Upper lobe of right lung (tissue), 1 donor: ENCODE measurements around the gene TMEM213. TPM values are rescaled to one million over a fixed set of nuclear protein-coding genes. Genes with fewer than 3 reads are reported as not detected.

ENCODE experiments used
- ATAC-seq: fragments of 200-7000 bp; cut with Tn5 transposase; one replicate; pipeline ENCODE4 v1.9.1; 2020; ENCODE audit warnings: mild to moderate bottlenecking, moderate library complexity
- DNase-seq: peaks from one replicate; pipeline ENCODE4 v3.0.0-alpha.2; 2020
- H3K27ac ChIP-seq: fragments of 200-600 bp; one replicate; pipeline ENCODE4 v1.8.0; 2022
- H3K27me3 ChIP-seq: fragments of 200-600 bp; one replicate; pipeline ENCODE4 v1.8.0; 2022; ENCODE audit warnings: mild to moderate bottlenecking
- H3K36me3 ChIP-seq: fragments of 200-600 bp; one replicate; pipeline ENCODE4 v1.8.0; 2022
- H3K4me1 ChIP-seq: fragments of 200-600 bp; one replicate; pipeline ENCODE4 v1.8.0; 2022
- H3K4me3 ChIP-seq: fragments of 200-600 bp; one replicate; pipeline ENCODE4 v1.8.0; 2022; ENCODE audit warnings: mild to moderate bottlenecking
- H3K9me3 ChIP-seq: fragments of 200-600 bp; one replicate; pipeline ENCODE4 v1.8.0; 2022
- CTCF ChIP-seq: fragments of 200-600 bp; IDR thresholded peaks from one replicate; pipeline ENCODE4 v1.8.0; 2022; ENCODE audit warnings: antibody characterized with exemption
- intact Hi-C: fragments of 100-400 bp; cut with DNase I; formaldehyde crosslinking; loops from one replicate; pipeline ENCODE4 v1.11.0; 2022
- total RNA-seq: library from RNA; stranded (reverse); fragmentation: NEBNext Ultra II Directional; extraction: Animal tissue kit (Norgen Biotek cat#: 25700); gene quantifications from one replicate; pipeline ENCODE4 v1.2.1, GENCODE V29; 2021
- donor health status: DM: no; HTN: yes; CAD: no; lungs with severe emphysema.

The TMEM213 gene
- total RNA-seq, 1 donor from 2014 or later: 9.6 TPM

- H3K9me3 ChIP-seq: no peaks in the 10 kb centered on the region
- DNase-seq (no peak), ATAC-seq (no peak)
- TF ChIP-seq CTCF: no peak
- intact Hi-C loops: no loop called here
- no peak overlapping the region for H3K4me3 ChIP-seq
- H3K27me3 ChIP-seq: no peaks in the 10 kb centered on the region
- H3K36me3 ChIP-seq: no peaks in the 10 kb centered on the region
- peaks cover 7% of the 10 kb centered on the region for H3K4me1 ChIP-seq
- no peak overlapping the region for H3K27ac ChIP-seq
These were observed 41.1 kb upstream of the TMEM213 start for GRCh38 chr7:138756591-138757242.

GRCh38 chr7:138768241-138768640 lies 29.6 kb upstream of the TMEM213 start:
- no peaks in the 10 kb centered on the region for H3K4me1 ChIP-seq
- no peak for TF ChIP-seq CTCF
- ATAC-seq (no peak), DNase-seq (no peak)
- no peaks in the 10 kb centered on the region for H3K9me3 ChIP-seq
- H3K36me3 ChIP-seq: no peaks in the 10 kb centered on the region
- no peak overlapping the region for H3K27ac ChIP-seq
- H3K4me3 ChIP-seq: no peak overlapping the region
- intact Hi-C loops: no loop called here
- H3K27me3 ChIP-seq: no peaks in the 10 kb centered on the region

DNA sequence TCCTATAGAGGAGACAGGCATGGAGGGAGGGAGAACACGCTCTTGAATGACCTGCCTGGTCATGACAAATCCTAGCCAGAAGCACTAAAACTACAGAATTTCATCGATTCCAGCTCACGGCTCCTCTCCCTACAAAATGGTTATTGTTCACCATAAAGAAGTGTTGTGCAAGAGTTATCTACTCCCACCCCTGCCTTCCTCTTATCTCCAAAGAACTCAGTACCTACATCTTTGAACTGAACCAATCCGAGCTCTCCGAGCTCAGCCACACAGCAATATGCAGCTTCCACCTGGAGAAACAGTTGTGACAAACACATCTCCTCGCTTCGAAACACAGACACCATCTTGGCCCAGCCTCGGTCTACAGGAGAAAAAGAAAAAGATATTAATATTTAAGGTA lies 26.9 kb upstream of the TMEM213 start:
- ATAC-seq (no peak), DNase-seq (peak; percentile 2)
- intact Hi-C loops: no loop called here
- H3K27ac ChIP-seq: no peak overlapping the region
- no peak overlapping the region for H3K4me3 ChIP-seq
- no peaks in the 10 kb centered on the region for H3K27me3 ChIP-seq
- H3K9me3 ChIP-seq: no peaks in the 10 kb centered on the region
- no peaks in the 10 kb centered on the region for H3K4me1 ChIP-seq
- H3K36me3 ChIP-seq: no peaks in the 10 kb centered on the region
- no peak for TF ChIP-seq CTCF

GRCh38 chr7:138773176-138773575 lies 24.6 kb upstream of the TMEM213 start:
- intact Hi-C loops: no loop called here
- DNase-seq (peak; percentile 34), ATAC-seq (no peak)
- TF ChIP-seq CTCF: no peak
- Histone ChIP-seq H3K4me1 (no peaks in the 10 kb centered on the region), H3K27me3 (no peaks in the 10 kb centered on the region), H3K9me3 (no peaks in the 10 kb centered on the region), H3K4me3 (no peak overlapping the region), H3K27ac (no peak overlapping the region), H3K36me3 (no peaks in the 10 kb centered on the region)

DNA sequence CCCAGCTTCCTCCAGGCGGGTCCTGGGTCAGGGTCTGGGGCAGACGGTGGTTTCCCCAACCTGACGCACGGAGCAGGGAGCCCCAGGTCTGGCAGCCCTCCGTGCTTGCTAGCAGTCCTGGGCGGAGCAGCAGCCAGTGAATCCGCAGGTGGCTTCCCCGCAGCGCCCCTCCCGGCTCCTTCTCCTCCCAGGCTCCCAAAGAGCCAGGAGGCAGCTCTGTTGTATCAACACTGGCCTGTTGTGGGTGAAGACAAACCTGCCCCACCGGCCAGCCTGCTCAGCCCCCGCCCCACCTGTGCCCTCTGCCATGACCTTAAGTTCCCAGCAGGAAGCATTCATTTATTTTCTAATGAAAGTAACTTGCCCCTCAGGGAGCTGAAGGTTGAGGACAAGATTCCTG lies 24.0 kb upstream of the TMEM213 start:
- no peak overlapping the region for H3K4me3 ChIP-seq
- no peaks in the 10 kb centered on the region for H3K36me3 ChIP-seq
- ATAC-seq: no peak
- DNase-seq: peak; percentile 51
- no peaks in the 10 kb centered on the region for H3K4me1 ChIP-seq
- no peak overlapping the region for H3K27ac ChIP-seq
- TF ChIP-seq CTCF: no peak
- H3K9me3 ChIP-seq: no peaks in the 10 kb centered on the region
- H3K27me3 ChIP-seq: no peaks in the 10 kb centered on the region
- intact Hi-C loops: no loop called here
